H1 (cell line): Measurements from ENCODE around the gene DUSP3.

ENCODE experiments used
- CHD2 ChIP-seq: IDR thresholded peaks from 2 replicates; pipeline ENCODE4 v1.6.1; 2012; ENCODE audit warnings: low read length, improper control_type of control experiment
- EP300 ChIP-seq, 2 experiments: IDR thresholded peaks; 1 replicate in 1 of 2; 2 replicates in 1 of 2; pipeline ENCODE4 v1.6.1; 2011 to 2012; ENCODE audit warnings: low read depth in 2 of 2, low read length in 2 of 2, mild to moderate bottlenecking in 2 of 2, borderline replicate concordance in 1 of 2, inconsistent platforms in 1 of 2, moderate library complexity in 1 of 2
- KDM1A ChIP-seq: fragments of 200-600, 300-600 bp; sonication (generic); IDR thresholded peaks from 2 replicates; pipeline ENCODE4 v1.7.1; 2016; ENCODE audit warnings: mild to moderate bottlenecking, low read length, borderline replicate concordance
- POLR2A ChIP-seq, 2 experiments: IDR thresholded peaks; 1 replicate in 1 of 2; 2 replicates in 1 of 2; pipeline ENCODE4 v1.6.1; 2011; ENCODE audit warnings: low read depth in 2 of 2, low read length in 2 of 2, mild to moderate bottlenecking in 2 of 2; ENCODE audit errors: control extremely low read depth in 1 of 2
- ZNF274 ChIP-seq: IDR thresholded peaks from 2 replicates; pipeline ENCODE4 v1.7.0; 2012; ENCODE audit warnings: low read length, borderline replicate concordance; ENCODE audit errors: extremely low read depth
- TF ChIP-seq, protein P1 (sequence below), 3 experiments: IDR thresholded peaks; 1 replicate in 2 of 3; 2 replicates in 1 of 3; pipeline versions ENCODE4 v1.5.1 to v1.6.1; 2011; ENCODE audit warnings: low read length in 3 of 3, mild to moderate bottlenecking in 3 of 3, inconsistent platforms in 2 of 3, low read depth in 1 of 3, moderate library complexity in 1 of 3; ENCODE audit not compliant: insufficient read depth in 1 of 3; ENCODE audit errors: control extremely low read depth in 1 of 3
- TF ChIP-seq, protein P2 (sequence below): IDR thresholded peaks from 2 replicates; pipeline ENCODE4 v1.6.1; 2012; ENCODE audit warnings: inconsistent platforms
- TF ChIP-seq, protein P3 (sequence below): IDR thresholded peaks from 2 replicates; pipeline ENCODE4 v1.6.1; 2012; ENCODE audit warnings: low read length, inconsistent platforms

DNA sequence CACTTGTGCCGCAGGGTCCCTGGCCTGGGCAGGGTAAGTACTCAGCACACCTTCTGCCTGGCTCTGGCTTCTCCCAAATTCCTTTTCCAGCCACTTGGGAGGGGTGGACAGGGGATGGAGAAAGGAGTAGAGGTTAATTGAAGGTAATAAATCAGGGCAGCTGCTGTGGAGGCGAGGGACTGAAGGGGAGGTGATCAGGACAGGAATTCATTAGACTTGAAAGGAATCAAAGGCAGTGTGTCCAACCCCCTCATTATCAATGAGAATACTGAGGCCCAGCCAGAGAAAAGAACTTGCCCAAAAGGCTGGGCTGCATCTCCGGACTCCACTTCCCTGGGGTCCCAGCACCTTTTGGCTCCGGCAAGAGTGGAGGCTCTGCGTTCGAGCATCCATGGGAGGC, 22.6 kb downstream of the DUSP3 start:
- no peak for TF ChIP-seq KDM1A
- TF ChIP-seq, protein P1, sequence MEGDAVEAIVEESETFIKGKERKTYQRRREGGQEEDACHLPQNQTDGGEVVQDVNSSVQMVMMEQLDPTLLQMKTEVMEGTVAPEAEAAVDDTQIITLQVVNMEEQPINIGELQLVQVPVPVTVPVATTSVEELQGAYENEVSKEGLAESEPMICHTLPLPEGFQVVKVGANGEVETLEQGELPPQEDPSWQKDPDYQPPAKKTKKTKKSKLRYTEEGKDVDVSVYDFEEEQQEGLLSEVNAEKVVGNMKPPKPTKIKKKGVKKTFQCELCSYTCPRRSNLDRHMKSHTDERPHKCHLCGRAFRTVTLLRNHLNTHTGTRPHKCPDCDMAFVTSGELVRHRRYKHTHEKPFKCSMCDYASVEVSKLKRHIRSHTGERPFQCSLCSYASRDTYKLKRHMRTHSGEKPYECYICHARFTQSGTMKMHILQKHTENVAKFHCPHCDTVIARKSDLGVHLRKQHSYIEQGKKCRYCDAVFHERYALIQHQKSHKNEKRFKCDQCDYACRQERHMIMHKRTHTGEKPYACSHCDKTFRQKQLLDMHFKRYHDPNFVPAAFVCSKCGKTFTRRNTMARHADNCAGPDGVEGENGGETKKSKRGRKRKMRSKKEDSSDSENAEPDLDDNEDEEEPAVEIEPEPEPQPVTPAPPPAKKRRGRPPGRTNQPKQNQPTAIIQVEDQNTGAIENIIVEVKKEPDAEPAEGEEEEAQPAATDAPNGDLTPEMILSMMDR (IDR thresholded peaks at IDR 0.05; ENCODE audit: control extremely low read depth in 1 of 3, insufficient read depth in 1 of 3, low read depth in 1 of 3, low read length in 3 of 3), result no peak
- no peak for TF ChIP-seq CHD2
- TF ChIP-seq POLR2A (IDR thresholded peaks at IDR 0.05; ENCODE audit: control extremely low read depth in 1 of 2, low read depth in 2 of 2, low read length in 2 of 2), result no peak
- no peak for TF ChIP-seq ZNF274
- TF ChIP-seq, protein P2, sequence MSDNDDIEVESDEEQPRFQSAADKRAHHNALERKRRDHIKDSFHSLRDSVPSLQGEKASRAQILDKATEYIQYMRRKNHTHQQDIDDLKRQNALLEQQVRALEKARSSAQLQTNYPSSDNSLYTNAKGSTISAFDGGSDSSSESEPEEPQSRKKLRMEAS, result no peak
- TF ChIP-seq EP300 (IDR thresholded peaks at IDR 0.05; ENCODE audit: borderline replicate concordance in 1 of 2, low read depth in 2 of 2, low read length in 2 of 2), result no peak
- TF ChIP-seq, protein P3, sequence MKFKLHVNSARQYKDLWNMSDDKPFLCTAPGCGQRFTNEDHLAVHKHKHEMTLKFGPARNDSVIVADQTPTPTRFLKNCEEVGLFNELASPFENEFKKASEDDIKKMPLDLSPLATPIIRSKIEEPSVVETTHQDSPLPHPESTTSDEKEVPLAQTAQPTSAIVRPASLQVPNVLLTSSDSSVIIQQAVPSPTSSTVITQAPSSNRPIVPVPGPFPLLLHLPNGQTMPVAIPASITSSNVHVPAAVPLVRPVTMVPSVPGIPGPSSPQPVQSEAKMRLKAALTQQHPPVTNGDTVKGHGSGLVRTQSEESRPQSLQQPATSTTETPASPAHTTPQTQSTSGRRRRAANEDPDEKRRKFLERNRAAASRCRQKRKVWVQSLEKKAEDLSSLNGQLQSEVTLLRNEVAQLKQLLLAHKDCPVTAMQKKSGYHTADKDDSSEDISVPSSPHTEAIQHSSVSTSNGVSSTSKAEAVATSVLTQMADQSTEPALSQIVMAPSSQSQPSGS, result no peak
